ENCODE data around the gene ZFYVE26.

DNA sequence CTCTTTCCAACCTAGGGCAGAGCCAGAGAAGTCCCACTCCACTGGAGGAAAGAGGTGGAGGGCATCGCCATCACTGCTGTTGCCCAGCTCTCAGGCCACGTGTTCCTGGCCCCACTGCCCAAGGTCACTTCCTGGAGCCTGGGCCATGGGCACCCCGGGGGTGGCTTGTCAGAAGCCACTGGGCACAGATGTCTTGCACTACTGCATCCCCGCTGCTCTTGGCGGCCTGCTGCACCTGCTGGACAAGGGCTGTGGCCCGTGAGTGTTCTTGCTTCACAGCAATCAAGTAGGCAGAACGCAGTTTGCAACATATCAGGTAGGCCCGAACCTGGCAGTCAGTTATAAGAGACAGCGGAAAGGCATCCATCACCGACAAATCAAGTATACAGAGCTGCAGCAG lies 68.1 kb downstream of the ZFYVE26 start:
- no peak for TF ChIP-seq EZH2 (IDR thresholded peaks at IDR 0.05)
- TF ChIP-seq POLR2AphosphoS5 (IDR thresholded peaks at IDR 0.05; ENCODE audit: borderline replicate concordance, low read depth, low read length): no peak
